Peyer's patch (tissue), 4 donors: Measurements from ENCODE around the gene ENO4.

Source experiments
- CTCF ChIP-seq, 6 experiments: fragments of 450-650 bp in 4 of 6; fragments of 200-600 bp in 2 of 6; sonication (generic) in 1 of 6; IDR thresholded peaks; one replicate each; pipeline ENCODE4 v1.5.1; 2017 to 2019; ENCODE audit warnings: antibody characterized with exemption in 6 of 6, mild to moderate bottlenecking in 3 of 6, moderate library complexity in 1 of 6
- POLR2A ChIP-seq, 2 donors: fragments of 450-650 bp; IDR thresholded peaks; one replicate each; pipeline ENCODE4 v1.5.1; 2017; ENCODE audit warnings: antibody characterized with exemption in 2 of 2, mild to moderate bottlenecking in 2 of 2, moderate library complexity in 2 of 2

GRCh38 chr10:116888380-116889055 lies 39.2 kb downstream of the ENO4 start:
- no peak for TF ChIP-seq CTCF (IDR thresholded peaks at IDR 0.05)
- TF ChIP-seq POLR2A (IDR thresholded peaks at IDR 0.05) = no peak
